CD1c-positive myeloid dendritic cell (primary cell): ENCODE results near the gene OSCAR.
"Not testable (repeated sequence)": the region's sequence is repeated elsewhere in the genome, so short reads cannot be mapped to it uniquely, and the experiment has no call there.

Experiments used
- DNase-seq: peaks from one replicate; pipeline ENCODE4 v3.0.0-alpha.2; 2016; ENCODE audit errors: extremely low spot score

The OSCAR gene

GRCh38 chr19:54125713-54126112, 25.1 kb upstream of the OSCAR start:
- no peak for DNase-seq

GRCh38 chr19:54124393-54124792, 23.8 kb upstream of the OSCAR start:
- no peak for DNase-seq

GRCh38 chr19:54123682-54124081, 23.1 kb upstream of the OSCAR start:
- DNase-seq: no peak

GRCh38 chr19:54121259-54121658, 20.7 kb upstream of the OSCAR start:
- no peak for DNase-seq

- DNase-seq: peak; percentile 99
Observed at GRCh38 chr19:54115109-54116063, 14.8 kb upstream of the OSCAR start, which contains the start of the genes PRPF31 and TFPT. TSS of gene PRPF31 (plus strand) at chr19:54115754. CDS start at chr19:54118279, 2,525 bp downstream. TSS of gene TFPT (minus strand) at chr19:54115657. CDS start at chr19:54115269, 388 bp downstream.

GRCh38 chr19:54114340-54115108, 13.9 kb upstream of the OSCAR start:
- DNase-seq: peak; percentile 74

- DNase-seq: no peak
Observed at GRCh38 chr19:54109651-54110050, 9.0 kb upstream of the OSCAR start.

- DNase-seq: no peak
Observed at GRCh38 chr19:54108496-54108895, 7.9 kb upstream of the OSCAR start.

GRCh38 chr19:54107876-54108490, 7.4 kb upstream of the OSCAR start:
- DNase-seq: no peak

GRCh38 chr19:54106716-54107115, 6.1 kb upstream of the OSCAR start:
- DNase-seq: no peak

- no peak for DNase-seq
Observed at GRCh38 chr19:54105796-54106195, 5.2 kb upstream of the OSCAR start.

GRCh38 chr19:54104998-54105715, 4.6 kb upstream of the OSCAR start:
- no peak for DNase-seq

GRCh38 chr19:54102421-54103169, 2.0 kb upstream of the OSCAR start, which contains the start of gene NDUFA3:
TSS of gene NDUFA3 (plus strand) at chr19:54102855. CDS start at chr19:54102879, 24 bp downstream.
- peak; percentile 100 for DNase-seq

- DNase-seq: not testable (repeated sequence)
Observed at GRCh38 chr19:54099903-54100255, 724 bp downstream of the OSCAR start.

GRCh38 chr19:54099190-54099902, 1.3 kb downstream of the OSCAR start:
- DNase-seq: peak; percentile 25

GRCh38 chr19:54096617-54097106, 3.9 kb downstream of the OSCAR start:
- peak; percentile 55 for DNase-seq

- DNase-seq: peak; percentile 50
Observed at GRCh38 chr19:54095859-54096616, 4.6 kb downstream of the OSCAR start.

GRCh38 chr19:54095136-54095858, 5.3 kb downstream of the OSCAR start:
- no peak for DNase-seq
